ENCODE measurements around the gene DDX24. TPM values are rescaled to one million over a fixed set of nuclear protein-coding genes. Genes with fewer than 3 reads are reported as not detected.

Gene DDX24
- total RNA-seq, 1 donor from 2014 or later: 149 TPM

GRCh38 chr14:94097091-94097490 is 16.1 kb upstream of the DDX24 start:
- no peak for DNase-seq (ENCODE audit: low spot score)
- H3K4me1 Mint-ChIP-seq (ENCODE audit: low read depth): peaks cover 16% of the 10 kb centered on the region
- TF ChIP-seq, protein P1, sequence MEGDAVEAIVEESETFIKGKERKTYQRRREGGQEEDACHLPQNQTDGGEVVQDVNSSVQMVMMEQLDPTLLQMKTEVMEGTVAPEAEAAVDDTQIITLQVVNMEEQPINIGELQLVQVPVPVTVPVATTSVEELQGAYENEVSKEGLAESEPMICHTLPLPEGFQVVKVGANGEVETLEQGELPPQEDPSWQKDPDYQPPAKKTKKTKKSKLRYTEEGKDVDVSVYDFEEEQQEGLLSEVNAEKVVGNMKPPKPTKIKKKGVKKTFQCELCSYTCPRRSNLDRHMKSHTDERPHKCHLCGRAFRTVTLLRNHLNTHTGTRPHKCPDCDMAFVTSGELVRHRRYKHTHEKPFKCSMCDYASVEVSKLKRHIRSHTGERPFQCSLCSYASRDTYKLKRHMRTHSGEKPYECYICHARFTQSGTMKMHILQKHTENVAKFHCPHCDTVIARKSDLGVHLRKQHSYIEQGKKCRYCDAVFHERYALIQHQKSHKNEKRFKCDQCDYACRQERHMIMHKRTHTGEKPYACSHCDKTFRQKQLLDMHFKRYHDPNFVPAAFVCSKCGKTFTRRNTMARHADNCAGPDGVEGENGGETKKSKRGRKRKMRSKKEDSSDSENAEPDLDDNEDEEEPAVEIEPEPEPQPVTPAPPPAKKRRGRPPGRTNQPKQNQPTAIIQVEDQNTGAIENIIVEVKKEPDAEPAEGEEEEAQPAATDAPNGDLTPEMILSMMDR (IDR thresholded peaks at IDR 0.05): no peak
- no peaks in the 10 kb centered on the region for H3K9me3 Mint-ChIP-seq (ENCODE audit: low read depth)
- no peak overlapping the region for H3K4me3 Mint-ChIP-seq (ENCODE audit: unreplicated experiment)
- H3K27me3 Mint-ChIP-seq (ENCODE audit: low read depth): no peaks in the 10 kb centered on the region
- peaks cover 11% of the 10 kb centered on the region for H3K36me3 Mint-ChIP-seq (ENCODE audit: low read depth)
- no peak overlapping the region for H3K27ac Mint-ChIP-seq (ENCODE audit: unreplicated experiment)

DNA sequence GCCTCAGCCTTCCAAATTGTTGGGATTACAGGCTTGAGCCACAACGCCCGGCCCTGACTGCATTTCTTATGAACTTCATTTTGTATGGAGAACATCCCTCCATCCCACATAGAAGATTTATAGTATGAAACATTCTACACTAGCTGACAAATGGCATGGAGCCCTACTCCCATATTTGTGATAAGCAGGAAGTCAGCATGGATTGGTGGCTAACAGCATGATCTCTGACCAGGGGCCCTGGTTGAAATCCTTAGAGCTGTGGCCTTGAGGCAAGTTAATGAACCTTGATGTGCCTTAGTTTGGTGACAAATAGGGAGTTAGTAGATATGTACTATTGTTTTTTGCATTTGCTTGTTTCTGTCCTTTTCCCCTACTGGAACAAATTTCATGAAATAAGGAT is 12.4 kb upstream of the DDX24 start:
- Mint-ChIP-seq H3K27ac (ENCODE audit: unreplicated experiment) (no peak overlapping the region), H3K4me1 (ENCODE audit: low read depth) (no peaks in the 10 kb centered on the region)
- DNase-seq (ENCODE audit: low spot score): no peak

GRCh38 chr14:94089479-94089878 is 8.5 kb upstream of the DDX24 start:
- no peak for DNase-seq (ENCODE audit: low spot score)
- Mint-ChIP-seq H3K9me3 (ENCODE audit: low read depth) (peaks cover 4% of the 10 kb centered on the region), H3K4me1 (ENCODE audit: low read depth) (no peaks in the 10 kb centered on the region), H3K27me3 (ENCODE audit: low read depth) (no peaks in the 10 kb centered on the region), H3K36me3 (ENCODE audit: low read depth) (peaks cover 2% of the 10 kb centered on the region), H3K27ac (ENCODE audit: unreplicated experiment) (no peak overlapping the region), H3K4me3 (ENCODE audit: unreplicated experiment) (no peak overlapping the region)
- TF ChIP-seq, protein P1 (IDR thresholded peaks at IDR 0.05): no peak

More for the DNA sequence above, 12.4 kb upstream of the DDX24 start:
- H3K9me3 Mint-ChIP-seq (ENCODE audit: low read depth): no peaks in the 10 kb centered on the region
- TF ChIP-seq, protein P1 (IDR thresholded peaks at IDR 0.05): no peak
- peaks cover 7% of the 10 kb centered on the region for H3K36me3 Mint-ChIP-seq (ENCODE audit: low read depth)
- no peak overlapping the region for H3K4me3 Mint-ChIP-seq (ENCODE audit: unreplicated experiment)
- H3K27me3 Mint-ChIP-seq (ENCODE audit: low read depth): no peaks in the 10 kb centered on the region

- Mint-ChIP-seq H3K4me3 (ENCODE audit: unreplicated experiment) (no peak overlapping the region), H3K36me3 (ENCODE audit: low read depth) (peaks cover 2% of the 10 kb centered on the region), H3K9me3 (ENCODE audit: low read depth) (peaks cover 4% of the 10 kb centered on the region), H3K27ac (ENCODE audit: unreplicated experiment) (no peak overlapping the region), H3K4me1 (ENCODE audit: low read depth) (no peaks in the 10 kb centered on the region), H3K27me3 (ENCODE audit: low read depth) (no peaks in the 10 kb centered on the region)
- TF ChIP-seq, protein P1 (IDR thresholded peaks at IDR 0.05): no peak
- DNase-seq (ENCODE audit: low spot score): no peak
These were observed 7.5 kb upstream of the DDX24 start for GRCh38 chr14:94088516-94088915.

GRCh38 chr14:94087891-94088290 is 6.9 kb upstream of the DDX24 start:
- no peak for DNase-seq (ENCODE audit: low spot score)
- Mint-ChIP-seq H3K4me1 (ENCODE audit: low read depth) (no peaks in the 10 kb centered on the region), H3K36me3 (ENCODE audit: low read depth) (peaks cover 3% of the 10 kb centered on the region), H3K9me3 (ENCODE audit: low read depth) (peaks cover 4% of the 10 kb centered on the region), H3K4me3 (ENCODE audit: unreplicated experiment) (no peak overlapping the region), H3K27ac (ENCODE audit: unreplicated experiment) (no peak overlapping the region), H3K27me3 (ENCODE audit: low read depth) (no peaks in the 10 kb centered on the region)
- TF ChIP-seq, protein P1 (IDR thresholded peaks at IDR 0.05): no peak

Measured in chondrocyte (in vitro differentiated cells).